ENCODE measurements around the gene MEI1. TPM values are rescaled to one million over a fixed set of nuclear protein-coding genes. Genes with fewer than 3 reads are reported as not detected.

The MEI1 gene
- total and polyA plus RNA-seq, 3 donors from 2014 or later: 43.5 to 103 (median 47.6) TPM

DNA sequence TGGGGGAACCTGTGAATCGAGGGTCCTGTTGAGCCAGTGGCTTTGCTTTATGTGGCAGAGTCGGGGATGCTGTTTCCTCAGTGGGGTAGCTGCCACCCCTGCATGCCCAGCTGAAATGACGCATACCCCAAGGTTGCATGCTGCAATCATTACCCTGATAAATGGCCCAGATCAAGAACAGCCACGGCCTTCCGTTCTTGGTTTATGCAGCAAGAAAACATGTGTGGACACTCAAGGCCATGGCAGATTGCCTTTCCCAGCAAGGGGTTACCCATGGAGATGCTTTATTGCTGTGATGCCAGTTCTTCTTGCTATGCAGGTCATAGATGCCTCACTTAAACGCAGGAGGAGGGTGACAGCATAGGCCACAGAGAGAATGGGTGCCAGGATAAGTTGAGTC, 119.3 kb downstream of the MEI1 start:
- Histone ChIP-seq H3K27ac (no peak overlapping the region), H3K36me3 (ENCODE audit: low read depth, missing control alignments) (no peaks in the 10 kb centered on the region), H3K27me3 (no peaks in the 10 kb centered on the region), H3K4me1 (no peaks in the 10 kb centered on the region), H3K9me3 (no peaks in the 10 kb centered on the region), H3K4me3 (no peak overlapping the region)
- TF ChIP-seq POLR2A (IDR thresholded peaks at IDR 0.05): no peak
- TF ChIP-seq, protein P1, sequence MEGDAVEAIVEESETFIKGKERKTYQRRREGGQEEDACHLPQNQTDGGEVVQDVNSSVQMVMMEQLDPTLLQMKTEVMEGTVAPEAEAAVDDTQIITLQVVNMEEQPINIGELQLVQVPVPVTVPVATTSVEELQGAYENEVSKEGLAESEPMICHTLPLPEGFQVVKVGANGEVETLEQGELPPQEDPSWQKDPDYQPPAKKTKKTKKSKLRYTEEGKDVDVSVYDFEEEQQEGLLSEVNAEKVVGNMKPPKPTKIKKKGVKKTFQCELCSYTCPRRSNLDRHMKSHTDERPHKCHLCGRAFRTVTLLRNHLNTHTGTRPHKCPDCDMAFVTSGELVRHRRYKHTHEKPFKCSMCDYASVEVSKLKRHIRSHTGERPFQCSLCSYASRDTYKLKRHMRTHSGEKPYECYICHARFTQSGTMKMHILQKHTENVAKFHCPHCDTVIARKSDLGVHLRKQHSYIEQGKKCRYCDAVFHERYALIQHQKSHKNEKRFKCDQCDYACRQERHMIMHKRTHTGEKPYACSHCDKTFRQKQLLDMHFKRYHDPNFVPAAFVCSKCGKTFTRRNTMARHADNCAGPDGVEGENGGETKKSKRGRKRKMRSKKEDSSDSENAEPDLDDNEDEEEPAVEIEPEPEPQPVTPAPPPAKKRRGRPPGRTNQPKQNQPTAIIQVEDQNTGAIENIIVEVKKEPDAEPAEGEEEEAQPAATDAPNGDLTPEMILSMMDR (IDR thresholded peaks at IDR 0.05): no peak
- WGBS, 2 donors: 57 to 86% methylated on average over 6 of the region's 6 CpGs
- no peak for DNase-seq
- intact Hi-C loops (cut with DNase I; ENCODE audit: low total_unique reads): no loop called here

GRCh38 chr22:41819257-41819656, 120.0 kb downstream of the MEI1 start:
- TF ChIP-seq, protein P1 (IDR thresholded peaks at IDR 0.05): no peak
- no peak for TF ChIP-seq POLR2A (IDR thresholded peaks at IDR 0.05)
- Histone ChIP-seq H3K4me1 (no peaks in the 10 kb centered on the region), H3K27me3 (no peaks in the 10 kb centered on the region), H3K27ac (no peak overlapping the region), H3K36me3 (ENCODE audit: low read depth, missing control alignments) (no peaks in the 10 kb centered on the region), H3K9me3 (no peaks in the 10 kb centered on the region), H3K4me3 (no peak overlapping the region)
- intact Hi-C loops (cut with DNase I; ENCODE audit: low total_unique reads): no loop called here
- DNase-seq: no peak
- 91 to 93% methylated on average over 4 of the region's 4 CpGs for WGBS, 2 donors

GRCh38 chr22:41820447-41820846, 121.1 kb downstream of the MEI1 start:
- Histone ChIP-seq H3K27me3 (no peaks in the 10 kb centered on the region), H3K36me3 (ENCODE audit: low read depth, missing control alignments) (no peaks in the 10 kb centered on the region), H3K4me3 (no peak overlapping the region), H3K27ac (no peak overlapping the region), H3K9me3 (no peaks in the 10 kb centered on the region), H3K4me1 (peaks cover 4% of the 10 kb centered on the region)
- no peak for TF ChIP-seq POLR2A (IDR thresholded peaks at IDR 0.05)
- TF ChIP-seq, protein P1 (IDR thresholded peaks at IDR 0.05): no peak
- DNase-seq: no peak
- WGBS, 2 donors: 89 to 90% methylated on average over 4 to 5 of the region's 5 CpGs
- intact Hi-C loops (cut with DNase I; ENCODE audit: low total_unique reads): loop anchor here (5.0 kb wide), 1 partner anchor 122 kb away; no protein-coding TSS in a partner anchor

DNA sequence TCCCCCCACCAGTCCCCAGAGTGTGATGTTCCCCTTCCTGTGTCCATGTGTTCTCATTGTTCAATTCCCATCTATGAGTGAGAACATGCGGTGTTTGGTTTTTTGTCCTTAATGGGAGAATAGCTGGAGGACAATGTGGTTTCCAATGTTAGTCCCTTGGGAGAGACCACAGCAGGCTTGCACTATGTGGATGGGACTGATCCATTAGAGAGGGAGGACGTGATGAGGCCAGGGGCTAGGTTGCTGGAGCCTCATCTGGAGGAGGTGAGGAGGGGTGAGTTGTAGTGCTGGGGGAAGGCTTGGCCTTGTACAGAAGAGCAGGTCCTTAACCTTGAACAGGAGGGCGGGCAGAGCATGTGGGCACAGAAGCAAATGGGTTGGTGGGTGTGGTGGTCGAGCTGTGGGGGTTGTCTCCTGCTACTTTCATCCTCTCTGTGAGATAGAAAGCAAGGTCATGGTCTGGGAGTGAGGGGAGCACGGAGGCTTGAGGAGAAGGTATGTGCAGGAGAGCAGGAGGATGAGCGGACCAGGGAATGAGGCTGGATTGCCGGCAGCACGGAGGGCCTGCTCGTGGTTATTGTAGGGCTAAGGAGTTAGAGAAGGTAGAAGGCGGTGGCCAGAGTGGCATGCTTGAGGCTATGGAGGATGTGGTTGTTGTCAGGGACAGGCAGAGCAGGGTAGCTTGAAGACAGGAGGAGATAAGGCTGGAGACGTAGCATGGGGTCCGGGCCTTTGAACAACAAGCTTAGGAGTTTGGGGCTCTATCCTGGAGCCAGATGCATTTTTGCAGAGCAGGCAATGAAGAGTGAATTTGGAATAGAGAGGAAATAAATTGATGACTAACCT, 122.4 kb downstream of the MEI1 start:
- no peak for DNase-seq
- Histone ChIP-seq H3K27ac (no peak overlapping the region), H3K4me1 (peaks cover 16% of the 10 kb centered on the region), H3K27me3 (no peaks in the 10 kb centered on the region), H3K9me3 (no peaks in the 10 kb centered on the region), H3K36me3 (ENCODE audit: low read depth, missing control alignments) (no peaks in the 10 kb centered on the region), H3K4me3 (no peak overlapping the region)
- intact Hi-C loops (cut with DNase I; ENCODE audit: low total_unique reads): loop anchor here (5.0 kb wide), 1 partner anchor 121 kb away; no protein-coding TSS in a partner anchor
- TF ChIP-seq POLR2A (IDR thresholded peaks at IDR 0.05): no peak
- TF ChIP-seq, protein P1 (IDR thresholded peaks at IDR 0.05): no peak
- 75 to 83% methylated on average over 12 of the region's 12 CpGs for WGBS, 2 donors

Data from testis (tissue), 3 donors.